Activated naive CD4-positive, alpha-beta T cell treated with anti-CD3 and anti-CD28 coated beads, Interleukin-2, amount 10 ng/mL, durations not matched to agents 7 days and 5 days (primary cell): Measurements from ENCODE around the gene THAP8.
"Not testable (repeated sequence)": the region's sequence is repeated elsewhere in the genome, so short reads cannot be mapped to it uniquely, and the experiment has no call there.

Experiments used
- CTCF ChIA-PET: fragments of 350-600 bp; sonication (Branson Sonifier 250); formaldehyde crosslinking; loops from one replicate; lab custom pipeline; 2021; ENCODE audit warnings: antibody characterized with exemption; lab: Charles Lee
- DNase-seq: peaks from one replicate; pipeline ENCODE4 v3.0.0-alpha.2; 2020
- H3K27ac Mint-ChIP-seq: one replicate; pipeline ENCODE4 v1.8.0; 2021; ENCODE audit warnings: mild to moderate bottlenecking, moderate library complexity, mixed read lengths
- H3K27me3 Mint-ChIP-seq: one replicate; pipeline ENCODE4 v1.8.0; 2021; ENCODE audit warnings: mild to moderate bottlenecking, mixed read lengths
- H3K36me3 Mint-ChIP-seq: one replicate; pipeline ENCODE4 v1.8.0; 2021; ENCODE audit warnings: mixed read lengths
- H3K4me1 Mint-ChIP-seq: one replicate; pipeline ENCODE4 v1.8.0; 2021; ENCODE audit warnings: mixed read lengths
- H3K4me3 Mint-ChIP-seq: one replicate; pipeline ENCODE4 v1.8.0; 2021; ENCODE audit warnings: mild to moderate bottlenecking, moderate library complexity, mixed read lengths
- H3K9me3 Mint-ChIP-seq: one replicate; pipeline ENCODE4 v1.8.0; 2021; ENCODE audit warnings: mixed read lengths

Gene THAP8

GRCh38 chr19:36082916-36083315 lies 28.8 kb upstream of the THAP8 start:
- H3K27ac Mint-ChIP-seq: no peak overlapping the region
- CTCF ChIA-PET: interaction anchor here (0.9 kb wide), 1 partner anchor 17 kb away, joined by 3 read pairs; no protein-coding TSS in a partner anchor

GRCh38 chr19:36081894-36082293 lies 27.8 kb upstream of the THAP8 start:
- no peaks in the 10 kb centered on the region for H3K9me3 Mint-ChIP-seq
- H3K4me3 Mint-ChIP-seq: no peak overlapping the region
- H3K4me1 Mint-ChIP-seq: no peaks in the 10 kb centered on the region
- DNase-seq: no peak
- no peaks in the 10 kb centered on the region for H3K27me3 Mint-ChIP-seq
- H3K27ac Mint-ChIP-seq: no peak overlapping the region
- CTCF ChIA-PET: no interaction called here
- H3K36me3 Mint-ChIP-seq: peaks cover 51% of the 10 kb centered on the region

More at GRCh38 chr19:36082916-36083315, 28.8 kb upstream of the THAP8 start:
- Mint-ChIP-seq H3K9me3 (no peaks in the 10 kb centered on the region), H3K4me1 (no peaks in the 10 kb centered on the region), H3K36me3 (peaks cover 47% of the 10 kb centered on the region), H3K27me3 (no peaks in the 10 kb centered on the region), H3K4me3 (no peak overlapping the region)
- DNase-seq: no peak

- H3K4me1 Mint-ChIP-seq: no peaks in the 10 kb centered on the region
- no peak overlapping the region for H3K4me3 Mint-ChIP-seq
- DNase-seq: no peak
- H3K27ac Mint-ChIP-seq: no peak overlapping the region
- H3K36me3 Mint-ChIP-seq: peaks cover 53% of the 10 kb centered on the region
- CTCF ChIA-PET: no interaction called here
- H3K27me3 Mint-ChIP-seq: no peaks in the 10 kb centered on the region
- H3K9me3 Mint-ChIP-seq: no peaks in the 10 kb centered on the region
Observed at GRCh38 chr19:36081385-36081784, 27.3 kb upstream of the THAP8 start.

- CTCF ChIA-PET: interaction anchor here (0.6 kb wide), 1 partner anchor 24 kb away, joined by 3 read pairs; no protein-coding TSS in a partner anchor
- no peaks in the 10 kb centered on the region for H3K9me3 Mint-ChIP-seq
Observed at GRCh38 chr19:36079389-36079945, 25.4 kb upstream of the THAP8 start.

GRCh38 chr19:36073121-36073876 lies 19.2 kb upstream of the THAP8 start:
- no peaks in the 10 kb centered on the region for H3K9me3 Mint-ChIP-seq
- peaks cover 50% of the 10 kb centered on the region for H3K36me3 Mint-ChIP-seq
- no peak overlapping the region for H3K27ac Mint-ChIP-seq

More at GRCh38 chr19:36079389-36079945, 25.4 kb upstream of the THAP8 start:
- no peak for DNase-seq
- Mint-ChIP-seq H3K27ac (no peak overlapping the region), H3K4me1 (no peaks in the 10 kb centered on the region), H3K36me3 (peaks cover 48% of the 10 kb centered on the region), H3K4me3 (no peak overlapping the region), H3K27me3 (no peaks in the 10 kb centered on the region)

GRCh38 chr19:36072081-36072480 lies 18.0 kb upstream of the THAP8 start:
- Mint-ChIP-seq H3K27me3 (no peaks in the 10 kb centered on the region), H3K4me3 (no peak overlapping the region), H3K9me3 (no peaks in the 10 kb centered on the region), H3K27ac (no peak overlapping the region), H3K36me3 (peaks cover 54% of the 10 kb centered on the region), H3K4me1 (no peaks in the 10 kb centered on the region)
- CTCF ChIA-PET: interaction anchor here (1.4 kb wide), 1 partner anchor 11 kb away, joined by 4 read pairs; no protein-coding TSS in a partner anchor
- no peak for DNase-seq

More at GRCh38 chr19:36073121-36073876, 19.2 kb upstream of the THAP8 start:
- DNase-seq: no peak
- Mint-ChIP-seq H3K4me1 (no peaks in the 10 kb centered on the region), H3K4me3 (no peak overlapping the region), H3K27me3 (no peaks in the 10 kb centered on the region)
- CTCF ChIA-PET: interaction anchor here (1.4 kb wide), 1 partner anchor 13 kb away, joined by 4 read pairs; no protein-coding TSS in a partner anchor

GRCh38 chr19:36068810-36069499 lies 14.9 kb upstream of the THAP8 start:
- CTCF ChIA-PET, H3K4me3 Mint-ChIP-seq: not testable (repeated sequence)

GRCh38 chr19:36067681-36068080 lies 13.6 kb upstream of the THAP8 start:
- peaks cover 60% of the 10 kb centered on the region for H3K36me3 Mint-ChIP-seq
- no peaks in the 10 kb centered on the region for H3K9me3 Mint-ChIP-seq
- H3K27me3 Mint-ChIP-seq: no peaks in the 10 kb centered on the region
- H3K4me3 Mint-ChIP-seq: no peak overlapping the region
- H3K4me1 Mint-ChIP-seq: no peaks in the 10 kb centered on the region
- CTCF ChIA-PET: no interaction called here
- DNase-seq: no peak
- H3K27ac Mint-ChIP-seq: no peak overlapping the region

More at GRCh38 chr19:36068810-36069499, 14.9 kb upstream of the THAP8 start:
- H3K27me3 Mint-ChIP-seq, H3K27ac Mint-ChIP-seq, H3K4me1 Mint-ChIP-seq, H3K9me3 Mint-ChIP-seq, DNase-seq: not testable (repeated sequence)
- H3K36me3 Mint-ChIP-seq: peaks cover 63% of the 10 kb centered on the region

GRCh38 chr19:36064826-36065225 lies 10.7 kb upstream of the THAP8 start:
- Mint-ChIP-seq H3K36me3 (peaks cover 56% of the 10 kb centered on the region), H3K4me1 (no peaks in the 10 kb centered on the region), H3K27me3 (no peaks in the 10 kb centered on the region), H3K27ac (no peak overlapping the region), H3K9me3 (no peaks in the 10 kb centered on the region), H3K4me3 (no peak overlapping the region)
- no peak for DNase-seq
- CTCF ChIA-PET: no interaction called here

GRCh38 chr19:36061367-36061766 lies 7.3 kb upstream of the THAP8 start:
- no peaks in the 10 kb centered on the region for H3K9me3 Mint-ChIP-seq
- peaks cover 17% of the 10 kb centered on the region for H3K4me1 Mint-ChIP-seq
- H3K27ac Mint-ChIP-seq: no peak overlapping the region
- peaks cover 52% of the 10 kb centered on the region for H3K36me3 Mint-ChIP-seq
- no peaks in the 10 kb centered on the region for H3K27me3 Mint-ChIP-seq
- no peak overlapping the region for H3K4me3 Mint-ChIP-seq
- no peak for DNase-seq
- CTCF ChIA-PET: interaction anchor here (1.0 to 1.1 kb wide), 2 partner anchors 11 to 113 kb away, joined by 3 to 4 read pairs; no protein-coding TSS in a partner anchor

- peak; percentile 41 for DNase-seq
- Mint-ChIP-seq H3K36me3 (peaks cover 45% of the 10 kb centered on the region), H3K9me3 (no peaks in the 10 kb centered on the region), H3K4me1 (peaks cover 26% of the 10 kb centered on the region), H3K4me3 (no peak overlapping the region), H3K27ac (no peak overlapping the region), H3K27me3 (no peaks in the 10 kb centered on the region)
- CTCF ChIA-PET: interaction anchor here (1.0 to 1.3 kb wide), 3 partner anchors 12 to 114 kb away, joined by 3 to 4 read pairs (median 3); no protein-coding TSS in a partner anchor
Observed at GRCh38 chr19:36060430-36060829, 6.3 kb upstream of the THAP8 start.

- H3K27me3 Mint-ChIP-seq: no peaks in the 10 kb centered on the region
- H3K4me3 Mint-ChIP-seq: no peak overlapping the region
- peaks cover 27% of the 10 kb centered on the region for H3K4me1 Mint-ChIP-seq
- DNase-seq: no peak
- H3K9me3 Mint-ChIP-seq: no peaks in the 10 kb centered on the region
- CTCF ChIA-PET: no interaction called here
- H3K27ac Mint-ChIP-seq: peak overlapping the region; percentile 4
- H3K36me3 Mint-ChIP-seq: peaks cover 37% of the 10 kb centered on the region
Observed at GRCh38 chr19:36059180-36059910, 5.3 kb upstream of the THAP8 start.

GRCh38 chr19:36058481-36059179 lies 4.5 kb upstream of the THAP8 start:
- Mint-ChIP-seq H3K4me3 (no peak overlapping the region), H3K36me3 (peaks cover 35% of the 10 kb centered on the region), H3K27me3 (no peaks in the 10 kb centered on the region), H3K27ac (peak overlapping the region; percentile 4), H3K4me1 (peaks cover 30% of the 10 kb centered on the region), H3K9me3 (no peaks in the 10 kb centered on the region)
- CTCF ChIA-PET: no interaction called here
- DNase-seq: no peak
